GM19397 (cell line): ENCODE measurements around the gene CSNK1D.
"Not testable (repeated sequence)": the region's sequence is repeated elsewhere in the genome, so short reads cannot be mapped to it uniquely, and the experiment has no call there.

Source experiments
- ATAC-seq: cut with Tn5 transposase; IDR thresholded peaks from one replicate; pipeline ENCODE4 v1.9.1; 2021; ENCODE audit warnings: mild to moderate bottlenecking, moderate library complexity; ENCODE audit not compliant: unreplicated experiment

The CSNK1D gene

DNA sequence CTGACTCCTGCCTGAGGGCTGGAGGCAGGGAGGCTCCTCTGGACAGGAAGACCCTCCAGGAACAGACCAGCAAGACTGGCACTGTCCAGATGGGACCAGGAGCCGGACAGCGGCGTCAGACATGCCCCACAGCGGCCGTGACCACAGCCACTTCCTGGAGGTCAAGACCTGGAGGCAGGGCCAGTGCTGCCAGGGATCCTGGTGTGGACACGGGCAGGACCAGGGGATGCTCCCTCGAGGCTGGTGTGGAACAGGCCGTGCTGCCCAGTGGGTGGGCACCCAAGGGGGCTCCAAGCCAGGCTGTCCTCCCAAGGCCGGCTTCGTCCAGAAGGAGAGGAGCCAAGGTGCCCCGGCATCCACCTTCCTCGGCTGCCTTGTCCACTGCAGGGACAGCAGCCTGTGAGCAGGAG, 56.4 kb downstream of the CSNK1D start:
- ATAC-seq = no peak

DNA sequence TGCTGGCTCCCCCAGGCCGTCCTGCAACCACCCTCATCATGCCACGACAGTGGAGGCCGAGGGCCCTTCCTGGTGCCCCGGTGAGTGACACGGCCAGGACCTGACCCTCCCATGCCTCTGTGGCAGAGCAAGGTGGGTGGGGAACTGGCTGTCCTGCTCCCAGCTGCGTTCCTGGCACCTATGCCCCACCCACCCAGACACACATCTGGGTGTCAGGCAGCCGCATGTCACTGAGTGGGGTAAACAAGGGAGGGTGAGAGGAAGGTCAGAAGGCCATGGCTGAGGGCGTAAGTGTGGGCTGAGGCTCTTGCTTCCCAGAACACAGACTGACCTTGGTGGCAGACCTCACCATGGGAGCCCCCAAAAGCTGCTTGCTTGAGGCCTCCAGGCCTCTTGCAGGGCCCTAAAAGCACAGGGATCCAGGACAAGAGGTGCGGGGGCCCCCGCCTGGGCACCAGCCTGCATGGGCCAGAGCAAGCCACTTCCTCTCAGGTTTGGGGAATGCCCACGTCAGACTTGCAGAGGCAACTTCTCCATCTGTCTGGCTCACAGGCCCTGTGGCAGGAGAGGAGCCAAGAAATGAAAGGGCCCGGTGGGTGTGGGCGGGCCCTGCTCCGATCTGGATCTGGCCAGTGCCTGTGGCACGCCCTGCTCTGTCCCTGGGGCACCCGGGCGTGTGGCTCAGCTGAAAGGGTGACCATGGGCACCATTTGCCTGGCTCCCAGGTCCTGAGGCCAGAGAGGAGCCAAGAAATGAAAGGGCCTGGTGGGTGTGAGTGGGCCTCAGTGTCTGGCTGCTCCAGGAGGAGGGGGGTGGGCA, 57.0 kb downstream of the CSNK1D start:
- no peak for ATAC-seq

DNA sequence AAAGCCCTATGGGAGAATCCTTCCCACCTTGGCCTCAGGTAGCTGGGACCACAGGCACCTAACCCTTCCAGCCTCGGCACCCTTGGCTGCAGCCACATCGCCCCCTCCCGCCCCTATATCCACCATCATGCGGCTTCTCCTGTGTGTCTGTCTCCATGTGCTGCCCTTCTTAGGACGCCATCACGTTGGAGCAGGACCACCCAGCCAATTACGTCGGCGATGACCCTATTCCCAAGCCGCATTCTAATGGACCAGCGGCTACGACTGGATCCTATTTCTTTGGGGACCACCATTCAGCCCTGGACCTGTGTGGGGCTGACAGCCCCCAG, 57.6 kb downstream of the CSNK1D start:
- no peak for ATAC-seq

DNA sequence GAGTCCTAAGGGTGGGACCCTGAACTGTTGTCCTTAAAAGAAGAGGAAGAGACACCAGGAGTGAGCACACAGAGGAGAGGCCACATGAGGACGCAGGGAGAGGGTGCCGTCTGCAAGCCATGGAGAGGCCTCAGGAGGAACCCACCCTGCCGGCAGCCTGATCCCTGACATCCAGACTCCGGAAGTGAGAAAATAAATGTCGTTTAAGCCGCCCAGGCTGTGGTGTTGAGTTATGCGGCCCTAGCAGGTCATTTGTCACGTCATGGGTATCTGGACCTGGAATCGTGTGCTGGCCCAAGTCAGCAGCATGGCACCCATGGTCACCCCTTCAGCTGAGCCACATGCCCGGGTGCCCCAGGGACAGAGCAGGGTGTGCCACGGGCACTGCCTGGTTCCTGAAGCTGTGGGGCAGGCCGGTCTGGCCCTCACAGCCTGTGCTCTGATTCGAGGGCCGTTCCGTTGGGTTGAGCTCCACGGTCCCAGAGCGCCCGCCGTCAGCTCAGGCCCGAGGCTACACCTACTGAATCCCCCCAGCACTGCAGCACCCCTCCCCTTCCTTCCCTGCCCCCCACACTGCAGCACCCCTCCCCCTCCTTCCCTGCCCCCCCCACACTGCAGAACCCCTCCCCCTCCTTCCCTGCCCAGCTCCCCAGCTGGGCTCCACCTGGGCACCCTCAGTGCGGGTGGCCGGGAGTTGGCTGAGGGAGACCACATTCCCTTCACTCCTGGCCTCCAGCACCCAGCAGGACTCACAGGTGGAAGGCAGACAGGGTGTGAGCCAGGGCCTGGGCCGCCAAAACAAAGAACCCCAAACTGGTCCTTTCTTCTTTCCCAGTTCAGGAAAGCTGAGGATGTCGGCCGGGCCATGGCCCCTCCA, 58.2 kb downstream of the CSNK1D start:
- no peak for ATAC-seq

DNA sequence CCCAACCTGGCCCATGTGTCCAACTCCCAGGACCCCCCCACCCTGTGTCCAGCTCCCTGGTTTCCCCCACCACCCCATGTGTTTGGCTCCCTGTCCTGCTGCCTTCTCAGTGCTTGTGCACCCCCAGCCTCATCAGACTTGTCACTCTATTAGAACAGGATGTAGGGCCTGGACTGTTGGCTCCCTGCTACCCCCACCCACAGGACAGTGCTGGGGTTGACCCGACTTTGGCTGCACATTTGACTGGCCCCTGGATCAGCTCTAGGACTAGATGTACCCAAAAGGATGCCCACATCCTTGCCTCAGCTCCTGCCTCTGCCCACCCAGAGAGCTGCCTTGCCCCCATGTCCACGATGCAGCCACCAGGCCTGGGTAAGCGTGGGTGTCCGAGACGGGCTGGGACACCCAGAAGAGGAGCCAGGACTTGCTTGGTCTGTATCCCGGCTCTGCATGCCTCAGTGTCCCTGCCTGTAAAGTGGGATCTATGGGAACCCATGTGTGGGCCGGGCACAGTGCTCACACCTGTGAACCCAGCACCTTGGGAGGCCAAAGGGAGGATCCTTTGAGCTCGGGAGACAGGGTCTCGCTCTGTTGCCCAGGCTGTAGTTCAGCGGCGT, 59.4 kb downstream of the CSNK1D start:
- no peak for ATAC-seq

DNA sequence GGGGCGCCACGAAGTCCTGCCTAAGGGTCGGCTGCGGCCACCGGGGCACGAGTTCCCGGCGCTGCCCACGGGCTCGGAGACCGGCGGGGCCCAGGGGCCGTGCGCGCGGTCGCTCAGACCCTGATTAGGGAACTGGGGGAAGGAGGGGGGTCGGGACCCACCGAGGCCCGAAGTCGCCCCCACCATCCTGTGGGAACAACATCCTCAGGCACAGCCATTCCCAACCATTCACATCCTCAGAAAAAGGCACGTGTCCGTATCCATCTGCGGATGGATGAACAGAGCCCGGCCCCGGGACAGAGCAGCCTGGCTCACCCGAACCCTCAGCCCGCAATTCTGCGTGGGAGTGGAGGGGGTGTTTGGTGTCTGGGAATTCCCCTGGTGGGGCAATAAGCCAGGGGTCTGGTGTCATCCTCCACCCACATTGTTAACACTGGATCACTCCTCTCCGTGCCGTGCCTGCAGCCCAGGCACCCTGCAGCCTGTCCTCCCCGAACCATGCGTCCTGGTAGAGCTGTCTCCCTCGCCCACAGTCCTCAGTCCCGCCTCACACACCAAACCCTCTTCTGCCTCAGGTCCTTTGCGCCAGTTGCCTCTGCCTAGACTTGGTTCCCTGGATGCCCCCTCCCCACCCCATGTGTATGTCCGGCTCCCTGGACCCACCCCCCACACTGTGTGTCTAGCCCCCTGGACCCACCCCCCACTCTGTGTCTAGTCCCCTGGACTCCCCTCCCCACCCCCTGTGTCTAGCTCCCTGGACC, 60.1 kb downstream of the CSNK1D start:
- peak; percentile 6 for ATAC-seq

DNA sequence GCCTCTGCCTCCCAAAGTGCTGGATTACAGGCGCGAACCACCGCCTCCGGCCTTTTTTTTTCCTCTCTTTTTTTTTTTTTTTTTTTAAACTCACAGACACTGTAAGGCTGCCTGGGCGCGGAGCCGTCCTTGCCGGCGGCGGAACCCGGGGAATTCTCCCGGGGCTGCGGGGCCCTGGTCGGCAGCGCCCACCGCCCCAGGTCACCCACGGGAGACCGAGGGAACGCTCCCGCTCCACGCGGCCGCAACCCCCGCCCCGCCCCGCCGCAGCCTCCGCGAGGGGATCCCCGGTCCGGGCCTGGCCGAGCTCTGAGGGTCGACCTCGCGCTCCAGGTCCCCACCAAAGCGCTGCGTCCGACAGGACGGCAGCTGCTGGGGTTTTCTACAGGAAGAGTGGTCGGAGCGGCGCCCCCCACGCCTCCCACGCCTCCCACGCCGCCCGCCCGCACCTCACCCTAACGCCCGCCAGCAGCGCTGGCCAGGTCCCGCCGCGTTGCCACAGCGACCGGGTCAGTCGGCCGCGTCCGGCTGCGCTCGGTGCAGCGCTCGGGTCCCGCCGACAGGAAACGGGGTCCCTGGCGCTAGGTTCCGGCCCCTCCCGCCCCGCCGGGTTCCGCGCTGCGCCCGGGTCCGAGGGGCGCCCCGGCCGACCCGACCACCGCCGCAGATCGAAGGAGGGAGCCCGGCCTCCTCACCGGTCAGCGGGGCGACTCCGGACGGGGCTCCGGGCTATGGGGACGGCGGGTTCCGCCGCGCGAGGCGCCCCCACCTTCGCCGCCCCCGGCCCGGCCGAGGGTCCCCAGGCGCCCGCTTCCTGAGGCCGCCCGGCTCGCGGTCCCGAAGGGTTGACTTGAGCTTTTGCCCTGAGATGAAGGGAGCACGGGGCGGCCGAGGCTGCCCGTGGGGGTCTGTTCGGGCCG, 60.9 kb downstream of the CSNK1D start, which contains the start of gene CCDC57:
CCDC57 (minus strand) TSS at position 512 of the 920 bp plus-strand sequence. CDS start 10,898 bp downstream, outside the sequence.
- peak; percentile 75 for ATAC-seq

DNA sequence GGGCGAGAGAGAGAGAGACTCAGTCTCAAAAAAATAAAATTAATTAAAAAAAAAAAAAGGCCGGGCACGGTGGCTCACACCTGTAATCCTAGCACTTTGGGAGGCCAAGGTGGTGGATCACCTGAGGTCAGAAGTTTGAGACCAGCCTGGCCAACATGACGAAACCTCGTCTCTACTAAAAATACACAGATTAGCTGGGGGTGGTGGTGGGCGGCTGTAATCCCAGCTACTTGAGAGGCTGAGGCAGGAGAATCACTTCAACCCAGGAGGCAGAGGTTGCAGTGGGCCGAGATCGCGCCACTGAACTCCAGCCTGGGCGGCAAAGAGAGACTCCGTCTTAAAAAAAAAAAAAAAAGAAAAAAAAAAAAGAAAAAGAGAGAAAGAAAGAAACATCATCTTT, 62.8 kb downstream of the CSNK1D start:
- ATAC-seq = not testable (repeated sequence)

DNA sequence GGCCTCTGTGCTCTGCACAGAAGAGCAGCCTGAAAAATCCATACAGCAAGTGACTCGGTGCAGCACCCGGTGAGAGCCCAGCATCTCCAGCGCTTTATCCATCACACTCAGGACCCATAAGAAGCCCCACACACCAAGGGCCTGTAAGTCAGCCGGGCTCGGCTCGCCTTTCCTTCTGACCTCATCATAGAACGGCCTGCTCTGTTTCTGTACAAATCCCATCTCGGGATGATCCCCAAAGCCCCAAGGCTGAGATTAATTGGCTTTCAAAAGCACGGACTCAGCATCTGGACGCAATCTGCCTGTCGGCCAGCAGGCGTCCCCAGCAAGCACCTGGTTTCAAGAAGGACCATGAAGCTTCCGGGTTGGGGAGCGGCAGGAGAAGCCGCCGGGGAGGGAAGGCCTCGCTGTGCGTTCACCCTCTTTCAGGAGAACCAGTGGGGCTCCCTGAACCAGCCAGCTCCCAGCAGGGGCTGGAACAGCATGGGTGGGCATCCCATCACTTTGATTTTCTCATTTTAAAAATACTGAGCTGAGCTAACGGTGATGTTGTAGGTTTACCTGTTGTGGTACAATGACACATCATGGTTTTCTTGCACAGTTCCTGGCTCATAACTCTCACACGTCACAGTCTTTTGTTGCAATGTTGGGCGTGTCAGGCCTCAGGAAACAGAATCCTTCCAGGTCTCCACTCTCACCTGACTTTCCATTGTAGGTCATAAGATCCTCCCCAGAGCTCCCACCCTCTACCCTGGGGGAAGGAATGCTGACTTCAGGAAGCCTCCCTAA, 67.6 kb downstream of the CSNK1D start:
- peak; percentile 69 for ATAC-seq

DNA sequence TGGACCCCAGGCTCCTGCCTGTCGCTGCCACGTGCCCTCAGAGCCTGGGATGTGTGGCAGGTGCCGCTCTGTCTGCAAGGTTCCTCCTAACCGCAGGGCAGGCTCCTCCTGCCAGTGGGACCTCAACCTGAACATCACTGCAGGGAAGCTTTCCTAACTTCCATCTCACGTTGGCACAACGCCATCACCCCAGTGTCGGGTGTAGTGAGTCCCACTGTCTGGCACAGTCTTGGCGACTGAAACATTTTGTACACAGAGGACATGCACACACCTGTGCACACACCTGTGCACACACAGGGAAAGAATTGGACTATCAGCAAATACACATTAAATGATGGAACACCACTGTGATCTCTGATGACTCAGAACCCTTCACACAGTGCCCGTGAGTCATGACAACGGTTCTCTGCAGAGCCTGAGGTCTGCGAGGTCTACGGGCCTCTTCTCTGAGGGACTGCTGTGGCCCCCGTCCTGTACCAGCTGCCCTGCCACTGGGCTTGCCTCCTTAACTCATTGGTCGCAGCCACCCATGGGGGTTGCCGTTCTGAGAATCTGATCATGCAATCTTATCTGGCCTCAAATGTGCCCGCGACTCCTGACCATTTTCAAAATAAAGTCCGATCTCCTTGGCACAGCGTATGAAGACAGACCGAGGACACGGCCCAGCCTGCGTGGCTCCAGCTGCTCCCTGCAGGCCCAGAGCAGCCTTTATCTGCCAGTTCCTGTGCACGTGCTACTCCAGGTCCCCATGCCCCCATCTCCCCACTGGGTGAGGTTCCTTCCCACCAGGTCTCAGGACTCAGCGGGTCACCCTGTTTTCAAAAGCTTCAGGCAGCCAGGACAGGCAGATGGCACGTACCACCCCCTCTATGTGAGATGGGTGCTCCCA, 68.4 kb downstream of the CSNK1D start:
- ATAC-seq = no peak

DNA sequence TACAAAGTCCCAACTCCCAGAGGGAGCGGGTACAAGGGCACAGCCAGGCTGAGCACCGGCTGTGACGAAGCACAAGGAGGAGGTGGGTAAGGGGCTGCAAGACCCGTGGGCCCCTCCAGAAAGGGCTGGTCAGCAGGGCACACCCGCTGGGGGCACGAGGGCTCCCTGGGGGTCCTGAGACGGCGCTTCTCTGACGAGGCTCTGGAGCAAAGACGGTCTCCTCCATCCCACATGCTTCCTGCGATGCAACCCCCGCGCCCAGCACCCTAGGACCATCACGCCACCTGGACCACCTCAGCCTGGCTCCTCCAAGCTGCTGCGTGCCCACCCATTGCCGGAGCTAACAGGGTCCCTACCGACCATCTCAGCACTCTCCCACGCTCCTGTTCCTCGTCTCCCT, 69.6 kb downstream of the CSNK1D start:
- ATAC-seq = no peak

DNA sequence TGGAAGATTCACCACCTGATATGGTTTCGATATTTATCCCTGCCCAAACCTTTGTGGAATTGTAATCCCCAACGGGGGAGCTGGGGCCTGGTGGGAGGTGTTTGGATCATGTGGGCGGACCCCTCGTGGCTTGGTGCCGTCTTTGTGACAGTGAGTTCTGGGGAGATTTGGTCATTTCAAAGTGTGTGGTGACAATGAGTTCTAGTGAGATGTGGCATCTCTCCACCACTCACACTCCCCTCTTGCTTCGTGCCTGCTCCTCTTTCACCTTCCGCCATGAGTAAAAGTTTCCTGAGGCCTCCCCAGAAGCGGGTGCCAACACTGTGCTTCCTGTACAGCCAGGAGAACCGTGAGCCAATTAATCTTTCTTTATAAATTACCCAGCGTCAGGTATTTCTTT, 70.5 kb downstream of the CSNK1D start:
- no peak for ATAC-seq

DNA sequence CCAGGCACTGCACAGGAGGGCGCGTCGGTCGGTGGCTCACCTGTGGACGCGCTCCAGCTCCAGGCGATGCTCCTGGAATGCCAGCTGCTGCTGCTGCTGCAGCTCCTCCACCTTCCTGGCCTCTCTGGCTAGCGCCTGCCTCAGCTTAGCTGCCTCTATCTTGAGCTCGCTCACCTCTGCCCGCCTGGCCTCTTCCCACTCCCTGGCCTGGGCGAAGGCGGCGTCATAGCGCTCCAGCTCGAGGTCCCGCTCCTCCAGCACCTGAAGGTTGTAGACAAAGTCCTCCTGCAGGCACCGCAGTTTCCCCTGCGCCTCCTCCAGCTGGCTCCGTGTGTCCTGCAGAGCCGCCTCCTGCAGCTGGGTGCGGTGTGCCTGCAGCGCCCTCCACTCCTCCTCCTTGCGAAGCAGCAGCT, 72.0 kb downstream of the CSNK1D start:
- no peak for ATAC-seq

DNA sequence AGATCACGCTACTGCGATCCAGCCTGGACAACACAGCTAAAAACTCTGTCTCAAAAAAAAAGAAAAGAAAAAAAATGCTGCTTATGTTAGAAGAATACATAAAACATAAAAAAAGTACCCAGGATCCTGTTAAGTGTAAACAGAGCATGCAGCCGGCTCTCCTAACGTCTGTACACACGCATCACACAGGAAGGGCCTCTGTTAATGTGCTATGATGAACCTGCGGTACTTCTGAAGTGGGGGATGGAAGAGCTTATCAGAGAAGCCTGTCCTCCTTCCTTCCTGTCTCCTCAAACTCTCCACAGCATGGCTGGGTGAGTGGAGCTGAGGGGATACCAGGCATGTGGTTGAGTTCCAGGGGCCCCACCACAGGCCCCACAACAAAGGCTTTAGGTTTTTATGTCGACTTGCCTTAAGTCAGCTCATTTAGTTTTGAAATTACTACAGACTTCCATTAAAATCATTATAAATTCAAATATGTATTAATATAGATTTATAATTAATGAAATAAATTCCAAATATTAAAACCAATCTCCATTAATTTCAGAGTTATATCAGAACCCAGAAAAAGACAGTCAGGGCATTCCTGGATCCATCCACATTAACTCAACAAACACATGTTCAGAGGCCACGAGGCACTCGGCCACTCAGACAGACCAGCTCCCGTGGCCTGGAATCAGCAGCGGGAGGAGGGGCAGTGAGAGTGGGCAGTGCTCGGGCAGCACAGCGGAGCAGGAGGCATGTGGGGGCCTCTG, 72.6 kb downstream of the CSNK1D start:
- no peak for ATAC-seq

DNA sequence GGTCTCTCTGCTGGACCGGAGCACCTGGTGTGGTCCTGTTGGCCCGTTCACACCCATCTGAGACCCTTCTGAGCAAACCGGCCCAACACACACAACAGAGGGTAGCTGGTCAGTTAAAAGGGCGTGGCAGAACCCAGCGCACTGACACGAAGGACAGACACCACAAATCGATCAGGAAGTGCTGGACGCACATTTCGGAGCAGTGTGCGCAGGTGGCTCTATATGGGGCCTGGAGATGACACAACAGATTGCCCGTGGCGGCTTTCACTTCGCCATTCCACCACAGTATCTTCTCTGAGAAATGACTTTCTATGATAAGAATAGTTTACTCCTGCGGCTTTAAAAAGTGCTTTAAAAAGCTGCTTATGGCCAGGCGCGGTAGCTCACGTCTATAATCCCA, 73.4 kb downstream of the CSNK1D start:
- ATAC-seq = no peak

DNA sequence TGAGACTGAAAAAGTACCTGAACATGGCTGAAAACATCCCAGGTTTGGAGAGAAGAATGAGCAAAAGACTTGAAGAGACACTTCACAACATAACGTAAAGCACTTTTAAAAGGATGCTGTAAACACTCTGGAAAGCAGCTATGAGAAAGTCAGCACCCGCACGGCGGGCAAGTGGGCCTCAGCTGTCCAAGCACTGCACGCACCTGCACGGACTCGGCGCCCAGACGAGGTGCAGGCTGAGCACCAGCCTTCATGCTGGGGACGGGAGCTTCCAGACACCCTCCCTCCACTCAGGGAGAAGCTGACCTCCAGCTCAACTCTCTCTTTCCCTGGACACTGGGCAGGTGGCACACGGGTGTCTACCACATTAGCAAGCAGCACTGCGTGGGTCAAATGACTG, 74.0 kb downstream of the CSNK1D start:
- ATAC-seq = no peak

DNA sequence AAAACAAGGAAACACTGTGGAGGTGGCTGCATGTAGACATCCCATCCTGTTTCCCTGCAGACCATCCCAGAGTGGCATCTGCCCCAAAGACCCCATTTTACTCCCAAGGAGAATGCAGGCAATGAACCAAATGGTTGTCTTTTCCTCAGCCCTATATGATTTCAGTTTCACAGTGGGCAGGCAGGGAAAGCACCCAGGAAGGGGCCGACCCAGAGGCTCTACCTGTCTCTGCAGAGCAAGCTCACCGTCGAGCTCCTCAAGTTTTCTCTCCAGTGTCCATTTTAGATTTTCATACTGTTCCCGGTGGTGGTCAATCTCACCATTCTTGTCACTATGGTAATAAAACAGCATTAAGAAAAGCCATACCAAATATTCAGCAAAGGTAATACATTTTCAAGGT, 75.4 kb downstream of the CSNK1D start:
- no peak for ATAC-seq
